ENCODE measurements around the gene ATG3.
"Not testable (repeated sequence)": the region's sequence is repeated elsewhere in the genome, so short reads cannot be mapped to it uniquely, and the experiment has no call there.

Gene ATG3

DNA sequence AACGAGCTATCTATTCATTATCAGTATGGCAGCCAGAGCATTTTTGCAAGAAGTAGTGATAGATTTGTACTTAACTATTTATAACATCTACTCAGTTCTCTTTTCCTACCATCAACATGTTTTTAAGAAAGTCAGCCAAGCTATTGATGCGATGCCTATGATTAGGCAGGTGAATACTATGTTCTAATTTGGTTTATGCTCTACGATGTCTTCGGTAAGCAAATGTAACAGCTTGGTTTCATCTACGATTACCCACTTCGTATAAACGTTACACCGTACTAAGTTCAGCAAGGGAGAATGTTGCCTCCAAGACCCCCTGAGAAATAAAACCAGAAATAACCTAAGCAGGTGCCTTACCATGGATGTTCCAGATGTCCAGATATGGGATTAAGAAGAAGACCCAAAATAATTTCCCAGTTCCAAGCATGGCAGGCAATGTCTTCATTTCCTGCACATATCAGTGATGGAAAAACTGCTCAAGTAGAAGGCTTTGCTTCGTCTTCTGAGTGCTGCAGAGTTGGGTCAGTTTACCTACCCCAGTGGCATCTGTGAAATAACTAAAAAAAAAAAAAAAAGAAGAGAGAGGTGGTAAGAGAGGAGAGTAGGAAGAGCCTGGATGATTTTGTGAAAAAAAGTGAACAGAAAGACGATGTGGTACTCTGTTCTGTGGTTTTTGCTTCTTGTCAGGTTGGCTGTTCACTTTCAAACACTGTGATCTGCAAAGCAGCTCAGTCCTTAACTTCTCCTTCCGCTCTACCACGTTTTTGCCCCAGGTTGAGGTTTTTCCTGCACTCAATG lies 62.6 kb downstream of the ATG3 start, which contains the start of gene BTLA:
TSS of gene BTLA (minus strand) at position 559 of the 798 bp plus-strand sequence. CDS start at position 445, 114 bp downstream.
- DNase-seq, result no peak
- peak; percentile 66 for ATAC-seq

DNA sequence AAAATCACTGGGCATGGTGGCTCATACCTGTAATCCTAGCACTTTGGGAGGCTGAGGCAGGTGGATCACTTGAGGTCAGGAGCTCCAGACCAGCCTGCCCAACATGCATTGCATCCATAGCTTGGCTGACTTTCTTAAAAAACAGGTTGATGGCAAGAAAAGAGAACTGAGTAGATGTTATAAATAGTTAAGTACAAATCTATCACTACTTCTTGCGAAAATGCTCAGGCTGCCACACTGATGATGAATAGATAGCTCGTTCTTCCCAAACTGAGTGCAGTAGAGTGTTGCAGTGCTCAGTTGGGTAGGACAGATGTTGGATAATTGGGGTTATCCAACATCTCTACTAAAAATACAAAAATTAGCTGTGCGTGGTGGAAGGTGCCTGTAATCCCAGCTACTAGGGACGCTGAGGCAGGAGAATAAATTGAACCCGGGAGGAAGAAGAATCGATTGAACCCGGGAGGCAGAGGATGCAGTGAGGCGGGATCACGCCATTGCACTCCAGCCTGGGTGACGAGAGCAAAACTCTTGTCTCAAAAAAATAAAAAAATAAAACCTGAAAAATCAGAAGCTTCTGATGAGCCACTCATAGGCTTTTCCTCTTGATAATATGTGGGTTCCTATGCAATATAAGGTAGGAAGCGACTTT lies 63.7 kb downstream of the ATG3 start:
- DNase-seq, result no peak
- ATAC-seq, result no peak

DNA sequence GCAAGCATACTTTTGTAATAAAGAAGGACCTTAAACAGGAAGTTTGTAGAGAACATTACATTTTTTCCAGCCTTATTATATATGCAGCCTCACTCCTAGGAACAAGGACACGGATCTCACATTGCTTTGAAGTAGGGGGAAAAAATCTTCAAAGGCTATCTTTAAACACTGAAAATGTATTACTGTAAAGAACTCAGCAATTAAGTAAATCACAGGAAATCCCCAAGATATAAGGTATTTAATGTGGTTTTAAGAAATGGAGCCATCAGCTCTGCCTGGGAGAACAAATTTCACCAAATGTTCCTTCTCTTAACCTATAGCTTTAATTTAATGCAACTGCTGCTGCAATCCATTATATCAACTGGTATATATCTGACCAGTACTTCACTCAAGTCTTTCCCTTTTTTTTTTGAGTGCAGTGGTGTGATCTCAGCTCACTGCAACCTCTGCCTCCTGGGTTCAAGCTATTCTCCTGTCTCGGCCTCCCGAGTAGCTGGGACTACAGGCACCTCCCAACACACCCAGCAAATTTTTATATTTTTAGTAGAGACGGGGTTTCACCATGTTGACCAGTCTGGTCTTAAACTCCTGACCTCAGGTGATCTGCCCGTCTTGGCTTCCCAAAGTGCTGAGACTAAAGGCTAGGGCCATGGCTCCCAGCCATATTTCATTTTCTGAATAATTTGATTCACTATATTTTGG lies 65.2 kb downstream of the ATG3 start:
- DNase-seq (no peak), ATAC-seq (no peak)

DNA sequence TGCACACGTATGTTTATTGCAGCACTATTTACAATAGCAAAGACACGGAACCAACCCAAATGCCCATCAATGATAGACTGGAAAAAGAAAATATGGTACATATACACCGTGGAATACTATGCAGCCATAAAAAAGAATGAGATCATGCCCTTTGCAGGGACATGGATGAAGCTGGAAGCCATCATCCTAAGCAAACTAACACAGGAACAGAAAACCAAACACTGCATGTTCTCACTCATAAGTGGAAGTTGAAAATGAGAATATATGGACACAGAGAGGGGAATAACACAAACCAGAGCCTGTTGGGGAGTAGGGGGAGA lies 67.4 kb downstream of the ATG3 start:
- not testable (repeated sequence) for DNase-seq, ATAC-seq

DNA sequence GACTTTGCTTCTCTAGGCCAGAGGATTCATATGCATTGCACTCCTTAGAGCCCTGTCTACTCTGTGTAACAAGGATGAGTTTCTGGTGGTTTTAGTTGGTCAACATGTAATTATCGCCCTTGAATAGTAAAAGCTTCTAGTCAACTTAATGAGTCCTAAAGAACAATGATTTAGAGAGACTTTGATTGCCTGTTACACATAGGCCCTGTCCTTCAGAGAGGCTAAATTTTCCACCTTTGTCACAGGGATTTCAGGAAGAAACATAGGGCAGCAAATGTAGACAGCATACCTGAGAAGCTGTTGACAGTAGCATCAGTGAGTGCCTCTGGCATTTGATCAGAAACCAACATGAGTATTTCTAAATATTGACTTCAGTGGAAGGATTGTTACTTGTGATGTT lies 69.6 kb downstream of the ATG3 start:
- ATAC-seq (no peak), DNase-seq (no peak)

DNA sequence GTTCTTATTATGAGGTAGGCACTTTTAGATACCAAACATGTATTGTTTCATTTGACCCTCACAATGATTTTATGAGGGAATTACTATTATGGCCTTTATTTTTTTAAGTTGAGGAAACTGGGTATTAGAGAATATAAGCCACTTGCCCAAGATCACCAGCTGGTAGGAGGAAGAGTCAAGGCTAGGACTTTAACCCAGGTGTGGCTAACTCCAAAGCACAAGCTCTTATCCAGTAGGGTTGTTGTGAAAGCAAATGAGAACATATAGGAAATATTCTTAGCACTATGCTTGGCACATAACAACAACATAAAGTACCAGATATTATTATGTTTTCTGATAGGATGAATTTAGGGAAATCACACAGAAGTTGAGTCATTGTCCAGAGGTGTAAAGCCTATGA lies 70.4 kb downstream of the ATG3 start:
- ATAC-seq, result no peak
- no peak for DNase-seq

DNA sequence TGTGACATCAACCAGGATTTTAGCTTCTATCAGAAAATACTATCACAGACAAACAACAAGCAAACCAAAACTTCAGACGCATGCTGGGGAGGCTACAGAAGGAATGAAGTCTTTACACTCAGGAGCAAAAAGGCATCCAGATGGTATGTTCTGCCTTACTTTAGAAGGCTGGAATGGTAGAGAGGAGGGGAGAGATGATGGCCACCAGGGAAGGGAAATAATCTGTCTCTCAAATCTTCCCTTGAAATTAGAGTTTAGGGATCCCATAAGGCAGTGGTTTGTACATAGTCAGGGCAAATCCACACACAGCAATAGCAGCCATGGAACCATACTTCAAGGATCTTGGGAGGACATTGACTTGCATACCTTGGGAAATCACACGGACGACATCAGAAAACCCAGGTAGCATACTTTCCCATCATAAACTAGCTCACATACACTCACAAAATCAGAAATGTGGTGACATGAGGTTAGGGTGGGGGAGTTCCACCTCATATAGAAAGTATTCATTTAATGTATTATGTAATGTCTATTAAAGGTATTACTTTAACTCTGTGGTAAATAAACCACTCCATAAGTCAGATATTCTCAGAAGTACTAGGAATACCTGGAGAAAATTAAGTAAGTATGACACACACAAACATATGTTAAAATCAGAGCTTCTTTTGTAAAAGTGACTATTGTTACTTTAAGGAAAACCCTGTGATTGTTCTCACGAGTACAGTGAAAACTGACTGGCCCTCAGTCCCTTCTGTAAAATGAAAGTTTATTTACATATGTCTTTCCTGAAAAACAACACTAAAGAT lies 71.9 kb downstream of the ATG3 start:
- no peak for DNase-seq
- ATAC-seq, result peak; percentile 12

DNA sequence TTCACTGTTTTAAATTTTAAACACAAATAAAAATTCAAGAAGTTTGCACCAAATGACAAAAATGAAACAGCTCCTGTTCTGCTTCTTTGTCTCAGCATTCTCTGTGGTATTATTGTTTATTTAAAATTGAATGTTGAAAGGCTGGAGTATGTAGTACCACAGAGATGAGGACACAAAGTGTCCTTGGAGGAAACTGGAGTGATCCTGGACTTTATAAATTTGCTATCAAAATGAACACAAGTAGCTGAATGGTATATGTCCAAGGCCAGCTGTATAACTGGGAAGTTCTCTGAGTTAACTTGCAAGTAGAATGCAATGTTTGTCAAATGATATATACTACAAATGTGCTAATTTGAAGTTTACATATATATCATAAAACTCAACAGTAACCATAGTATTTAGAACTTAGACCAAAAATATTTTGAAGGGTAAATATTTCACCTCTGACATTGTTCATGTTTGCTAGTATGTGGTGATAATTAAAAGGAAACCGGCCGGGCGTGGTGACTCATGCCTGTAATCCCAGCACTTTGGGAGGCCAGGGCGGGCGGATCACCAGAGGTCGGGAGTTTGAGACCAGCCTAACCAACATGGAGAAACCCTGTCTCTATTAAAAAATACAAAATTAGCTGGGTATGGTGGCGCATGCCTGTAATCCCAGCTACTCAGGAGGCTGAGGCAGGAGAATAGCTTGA lies 74.8 kb downstream of the ATG3 start:
- DNase-seq, result no peak
- ATAC-seq, result no peak

DNA sequence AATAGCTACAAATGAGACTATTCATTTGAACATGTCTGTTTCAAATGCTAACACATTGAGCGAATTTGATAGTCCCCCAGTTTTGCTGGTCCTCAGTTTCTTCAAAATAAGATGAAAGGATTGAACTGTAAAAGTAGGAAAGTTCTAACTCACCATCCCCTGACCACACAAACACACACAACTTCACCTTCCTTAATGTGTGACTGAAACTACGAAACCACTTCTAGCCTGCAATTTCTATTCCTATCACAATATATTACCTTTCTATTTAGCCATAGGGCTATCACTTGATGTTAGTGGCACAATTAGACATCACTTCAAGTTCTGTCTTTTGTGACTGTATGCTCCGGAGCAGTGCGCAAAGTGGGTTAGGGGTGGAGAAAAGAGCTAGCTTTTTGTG lies 77.4 kb downstream of the ATG3 start:
- DNase-seq, result no peak
- ATAC-seq, result no peak

DNA sequence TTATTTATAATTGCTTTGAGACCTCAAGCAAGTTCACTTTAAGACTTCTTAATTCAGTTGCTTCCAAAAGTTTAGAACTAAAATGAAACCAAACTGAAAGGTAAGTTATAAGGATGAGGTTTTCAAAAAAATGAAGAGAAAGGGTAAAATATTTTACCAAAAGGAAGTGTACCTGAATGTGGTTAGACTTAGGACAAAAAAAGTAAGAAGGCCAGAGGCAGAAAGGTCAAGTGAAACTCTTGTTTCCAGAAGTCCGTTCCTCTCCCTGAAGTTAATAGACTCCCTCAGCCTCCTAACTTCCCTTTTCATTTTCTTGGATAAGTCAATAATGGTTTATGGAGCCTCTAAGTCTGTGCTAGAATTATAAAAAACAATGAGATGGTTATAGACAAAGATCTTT lies 79.1 kb downstream of the ATG3 start:
- no peak for DNase-seq

More for the DNA sequence above, 79.1 kb downstream of the ATG3 start:
- ATAC-seq, result no peak

Measured in stimulated activated naive CD8-positive, alpha-beta T cell treated with anti-CD3 and anti-CD28 coated beads, Interleukin-15, Interleukin-2, amounts not matched to agents 100 U/mL and 50 U/mL, for 24 hours (primary cell).